GM12878 (cell line): ENCODE results near the gene PROB1.

Experiments
- CREB1 ChIP-seq: IDR thresholded peaks from 2 replicates; pipeline ENCODE4 v1.6.1; 2012; ENCODE audit warnings: low read depth, mild to moderate bottlenecking, inconsistent platforms
- EP300 ChIP-seq, 2 experiments: fragments of 150-350 bp in 1 of 2; IDR thresholded peaks; 2 replicates each; pipeline ENCODE4 v1.6.1; 2011 to 2012; ENCODE audit warnings: low read depth in 2 of 2, low read length in 2 of 2, borderline replicate concordance in 1 of 2, improper control_type of control experiment in 1 of 2, inconsistent platforms in 1 of 2; ENCODE audit not compliant: control insufficient read depth in 1 of 2
- HDAC2 ChIP-seq: fragments of 200-600 bp; sonication (generic); IDR thresholded peaks from 2 replicates; pipeline ENCODE4 v1.6.1; 2017
- NFYA ChIP-seq: IDR thresholded peaks from 2 replicates; pipeline ENCODE4 v1.6.1; 2011; ENCODE audit warnings: low read depth, mild to moderate bottlenecking, low read length, improper control_type of control experiment, borderline replicate concordance
- POLR2A ChIP-seq: IDR thresholded peaks from 2 replicates; pipeline ENCODE4 v1.6.1; 2011; ENCODE audit warnings: low read depth, mild to moderate bottlenecking, low read length
- SIN3A ChIP-seq: IDR thresholded peaks from 2 replicates; pipeline ENCODE4 v1.6.1; 2012; ENCODE audit warnings: low read depth, low read length, improper control_type of control experiment
- SRF ChIP-seq, 2 experiments: IDR thresholded peaks; 2 replicates each; pipeline ENCODE4 v1.6.1; 2011; ENCODE audit warnings: low read depth in 2 of 2, low read length in 2 of 2, mild to moderate bottlenecking in 1 of 2, moderate library complexity in 1 of 2
- TARDBP ChIP-seq: IDR thresholded peaks from 2 replicates; pipeline ENCODE4 v1.6.1; 2016; ENCODE audit warnings: borderline replicate concordance
- TF ChIP-seq, protein P1 (sequence below), 3 experiments: IDR thresholded peaks in 2 of 3; conservative IDR thresholded peaks in 1 of 3; 2 replicates each; pipeline ENCODE4 v1.5.1; 2011; ENCODE audit warnings: low read depth in 3 of 3, low read length in 3 of 3, mild to moderate bottlenecking in 3 of 3, control low read depth in 2 of 3, moderate library complexity in 2 of 3, inconsistent platforms in 1 of 3, mixed read lengths in 1 of 3; ENCODE audit not compliant: control insufficient read depth in 2 of 3, insufficient read depth in 1 of 3; ENCODE audit errors: extremely low read depth in 1 of 3
- TF ChIP-seq, protein P2 (sequence below): IDR thresholded peaks from 2 replicates; pipeline ENCODE4 v1.6.1; 2012; ENCODE audit warnings: mild to moderate bottlenecking, low read depth, low read length
- TF ChIP-seq, protein P3 (sequence below): IDR thresholded peaks from 2 replicates; pipeline ENCODE4 v1.6.1; 2011; ENCODE audit warnings: mild to moderate bottlenecking, low read depth, low read length, moderate library complexity; ENCODE audit not compliant: insufficient replicate concordance

DNA sequence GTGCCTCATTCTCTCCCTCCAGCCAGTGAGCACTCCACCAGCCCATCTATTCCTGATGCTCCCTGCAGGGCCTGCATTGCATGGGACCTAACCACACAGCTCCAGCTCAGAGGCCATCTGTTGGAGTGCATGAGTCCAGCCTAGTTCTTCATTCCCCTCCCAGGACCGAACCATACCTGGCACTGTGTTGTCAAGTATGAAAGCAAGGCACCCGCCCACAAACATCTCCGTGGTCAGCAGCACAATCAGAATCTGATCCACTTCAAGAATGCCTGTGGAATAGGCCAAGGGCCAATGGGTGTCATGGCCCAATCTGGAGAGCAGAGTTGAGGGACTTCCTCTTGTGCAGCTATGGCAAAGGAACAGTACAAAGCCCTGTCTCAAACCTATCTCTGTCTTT, 17.7 kb downstream of the PROB1 start:
- TF ChIP-seq HDAC2 (no peak), EP300 (IDR thresholded peaks at IDR 0.05; ENCODE audit: borderline replicate concordance in 1 of 2, control insufficient read depth in 1 of 2, low read depth in 2 of 2, low read length in 2 of 2) (no peak), CREB1 (no peak), SRF (IDR thresholded peaks at IDR 0.05; ENCODE audit: low read depth in 2 of 2, low read length in 2 of 2) (no peak), NFYA (no peak), TARDBP (no peak), POLR2A (peak; percentile 29; the same call in 1 of the 2 replicates), SIN3A (no peak)
- TF ChIP-seq, protein P1, sequence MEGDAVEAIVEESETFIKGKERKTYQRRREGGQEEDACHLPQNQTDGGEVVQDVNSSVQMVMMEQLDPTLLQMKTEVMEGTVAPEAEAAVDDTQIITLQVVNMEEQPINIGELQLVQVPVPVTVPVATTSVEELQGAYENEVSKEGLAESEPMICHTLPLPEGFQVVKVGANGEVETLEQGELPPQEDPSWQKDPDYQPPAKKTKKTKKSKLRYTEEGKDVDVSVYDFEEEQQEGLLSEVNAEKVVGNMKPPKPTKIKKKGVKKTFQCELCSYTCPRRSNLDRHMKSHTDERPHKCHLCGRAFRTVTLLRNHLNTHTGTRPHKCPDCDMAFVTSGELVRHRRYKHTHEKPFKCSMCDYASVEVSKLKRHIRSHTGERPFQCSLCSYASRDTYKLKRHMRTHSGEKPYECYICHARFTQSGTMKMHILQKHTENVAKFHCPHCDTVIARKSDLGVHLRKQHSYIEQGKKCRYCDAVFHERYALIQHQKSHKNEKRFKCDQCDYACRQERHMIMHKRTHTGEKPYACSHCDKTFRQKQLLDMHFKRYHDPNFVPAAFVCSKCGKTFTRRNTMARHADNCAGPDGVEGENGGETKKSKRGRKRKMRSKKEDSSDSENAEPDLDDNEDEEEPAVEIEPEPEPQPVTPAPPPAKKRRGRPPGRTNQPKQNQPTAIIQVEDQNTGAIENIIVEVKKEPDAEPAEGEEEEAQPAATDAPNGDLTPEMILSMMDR (IDR thresholded peaks at IDR 0.05 in 2 of 3, conservative IDR thresholded peaks at IDR 0.05 in 1 of 3; ENCODE audit: control insufficient read depth in 2 of 3, extremely low read depth in 1 of 3, insufficient read depth in 1 of 3, low read depth in 3 of 3, low read length in 3 of 3) = no peak
- TF ChIP-seq, protein P2, sequence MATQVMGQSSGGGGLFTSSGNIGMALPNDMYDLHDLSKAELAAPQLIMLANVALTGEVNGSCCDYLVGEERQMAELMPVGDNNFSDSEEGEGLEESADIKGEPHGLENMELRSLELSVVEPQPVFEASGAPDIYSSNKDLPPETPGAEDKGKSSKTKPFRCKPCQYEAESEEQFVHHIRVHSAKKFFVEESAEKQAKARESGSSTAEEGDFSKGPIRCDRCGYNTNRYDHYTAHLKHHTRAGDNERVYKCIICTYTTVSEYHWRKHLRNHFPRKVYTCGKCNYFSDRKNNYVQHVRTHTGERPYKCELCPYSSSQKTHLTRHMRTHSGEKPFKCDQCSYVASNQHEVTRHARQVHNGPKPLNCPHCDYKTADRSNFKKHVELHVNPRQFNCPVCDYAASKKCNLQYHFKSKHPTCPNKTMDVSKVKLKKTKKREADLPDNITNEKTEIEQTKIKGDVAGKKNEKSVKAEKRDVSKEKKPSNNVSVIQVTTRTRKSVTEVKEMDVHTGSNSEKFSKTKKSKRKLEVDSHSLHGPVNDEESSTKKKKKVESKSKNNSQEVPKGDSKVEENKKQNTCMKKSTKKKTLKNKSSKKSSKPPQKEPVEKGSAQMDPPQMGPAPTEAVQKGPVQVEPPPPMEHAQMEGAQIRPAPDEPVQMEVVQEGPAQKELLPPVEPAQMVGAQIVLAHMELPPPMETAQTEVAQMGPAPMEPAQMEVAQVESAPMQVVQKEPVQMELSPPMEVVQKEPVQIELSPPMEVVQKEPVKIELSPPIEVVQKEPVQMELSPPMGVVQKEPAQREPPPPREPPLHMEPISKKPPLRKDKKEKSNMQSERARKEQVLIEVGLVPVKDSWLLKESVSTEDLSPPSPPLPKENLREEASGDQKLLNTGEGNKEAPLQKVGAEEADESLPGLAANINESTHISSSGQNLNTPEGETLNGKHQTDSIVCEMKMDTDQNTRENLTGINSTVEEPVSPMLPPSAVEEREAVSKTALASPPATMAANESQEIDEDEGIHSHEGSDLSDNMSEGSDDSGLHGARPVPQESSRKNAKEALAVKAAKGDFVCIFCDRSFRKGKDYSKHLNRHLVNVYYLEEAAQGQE = no peak
- TF ChIP-seq, protein P3, sequence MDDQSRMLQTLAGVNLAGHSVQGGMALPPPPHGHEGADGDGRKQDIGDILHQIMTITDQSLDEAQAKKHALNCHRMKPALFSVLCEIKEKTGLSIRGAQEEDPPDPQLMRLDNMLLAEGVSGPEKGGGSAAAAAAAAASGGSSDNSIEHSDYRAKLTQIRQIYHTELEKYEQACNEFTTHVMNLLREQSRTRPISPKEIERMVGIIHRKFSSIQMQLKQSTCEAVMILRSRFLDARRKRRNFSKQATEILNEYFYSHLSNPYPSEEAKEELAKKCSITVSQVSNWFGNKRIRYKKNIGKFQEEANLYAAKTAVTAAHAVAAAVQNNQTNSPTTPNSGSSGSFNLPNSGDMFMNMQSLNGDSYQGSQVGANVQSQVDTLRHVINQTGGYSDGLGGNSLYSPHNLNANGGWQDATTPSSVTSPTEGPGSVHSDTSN = no peak
